Measurements from ENCODE around the gene CUEDC1. TPM values are rescaled to one million over a fixed set of nuclear protein-coding genes. Genes with fewer than 3 reads are reported as not detected.

The CUEDC1 gene
- total RNA-seq, 1 experiment from 2014 or later = 0.71 TPM

DNA sequence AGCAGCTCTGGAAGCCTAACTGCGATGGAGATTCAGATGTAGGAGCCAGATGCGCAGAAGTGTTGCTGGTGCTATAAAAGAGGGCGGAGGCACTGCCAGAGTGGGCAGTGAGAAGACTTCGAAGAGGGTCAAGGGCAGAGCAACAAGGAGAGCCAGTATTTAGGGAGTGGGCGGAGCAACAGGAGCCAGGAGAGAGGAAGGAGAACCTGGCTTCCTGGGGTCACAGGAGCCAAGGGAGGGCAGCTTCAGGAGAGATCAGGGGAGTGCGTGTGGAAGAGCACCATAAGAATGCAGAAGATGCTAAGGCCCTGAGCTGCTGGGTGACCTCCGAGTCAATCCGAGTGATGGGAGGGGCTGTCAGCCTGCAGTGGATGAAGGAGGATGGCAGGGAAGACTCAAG, 90.9 kb downstream of the CUEDC1 start:
- Histone ChIP-seq H3K9me3 (ENCODE audit: low read length) (no peaks in the 10 kb centered on the region), H3K36me3 (ENCODE audit: insufficient read depth, low read length) (no peaks in the 10 kb centered on the region), H3K9me2 (replicated peaks; ENCODE audit: insufficient read depth, low read length) (no peaks in the 10 kb centered on the region), H4K20me1 (ENCODE audit: insufficient read depth, low read depth, low read length) (no peaks in the 10 kb centered on the region), H3K79me2 (ENCODE audit: low read length) (no peaks in the 10 kb centered on the region), H3K4me2 (ENCODE audit: low read depth, low read length, poor library complexity, severe bottlenecking) (no peak overlapping the region), H3K27ac (ENCODE audit: low read length) (no peak overlapping the region), H3K9ac (ENCODE audit: low read length) (no peak overlapping the region), H3K27me3 (ENCODE audit: low read length) (no peaks in the 10 kb centered on the region), H3K4me1 (ENCODE audit: low read length) (peaks cover 14% of the 10 kb centered on the region), H3K4me3 (ENCODE audit: low read length) (no peak overlapping the region), H2AFZ (ENCODE audit: low read length) (no peak overlapping the region)
- DNase-seq = no peak

DNA sequence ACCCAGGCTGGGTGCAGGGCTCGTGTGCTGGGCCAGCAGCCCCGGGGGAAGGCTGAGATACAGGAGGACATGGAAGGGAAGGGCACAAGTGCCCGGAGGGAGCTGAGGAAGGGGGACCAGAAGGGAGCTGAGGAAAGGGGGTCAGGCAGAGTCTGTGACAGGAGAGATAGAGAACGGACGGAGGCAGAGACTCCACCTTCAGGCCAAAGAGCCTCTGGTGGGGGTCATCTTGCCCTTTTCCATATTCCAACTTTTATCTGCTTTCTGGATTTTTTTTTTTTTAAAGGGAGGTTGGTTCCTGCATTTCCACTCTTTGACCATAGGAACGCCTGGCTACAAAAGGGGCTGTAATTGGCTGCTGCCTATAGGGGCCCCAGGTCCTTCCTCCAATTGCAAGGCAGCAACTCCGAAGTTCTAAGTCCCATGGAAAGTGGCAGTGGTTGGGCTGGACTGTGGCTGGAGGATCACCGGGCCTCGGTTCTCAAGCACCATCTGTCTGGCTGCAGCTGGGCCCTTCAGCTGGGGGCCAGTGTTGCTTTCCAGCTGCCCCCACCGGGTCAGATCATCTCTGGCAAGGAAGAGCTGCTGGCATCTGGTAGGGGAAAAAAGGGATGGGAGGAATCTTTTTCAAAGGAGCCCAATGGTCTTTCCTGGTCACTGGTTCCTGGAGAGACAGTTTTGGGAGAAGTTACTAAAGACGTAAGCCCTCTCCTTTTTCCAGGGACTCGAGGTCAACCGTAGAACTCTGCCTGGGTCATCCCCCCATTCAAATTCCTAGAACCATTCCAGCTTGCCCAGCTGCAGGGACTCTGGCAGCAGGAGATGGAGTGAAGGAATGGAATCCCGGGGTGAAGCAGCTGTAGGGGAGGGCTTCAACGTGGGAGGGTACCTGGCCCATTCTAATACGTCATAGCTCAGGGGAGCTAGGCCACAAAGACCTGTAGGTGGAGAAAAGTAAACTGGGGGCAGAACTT, 92.2 kb downstream of the CUEDC1 start:
- no peaks in the 10 kb centered on the region for H4K20me1 ChIP-seq (ENCODE audit: insufficient read depth, low read depth, low read length)
- no peak for DNase-seq
- H3K9me2 ChIP-seq (replicated peaks; ENCODE audit: insufficient read depth, low read length) = no peaks in the 10 kb centered on the region
- no peaks in the 10 kb centered on the region for H3K36me3 ChIP-seq (ENCODE audit: insufficient read depth, low read length)
- H3K4me2 ChIP-seq (ENCODE audit: low read depth, low read length, poor library complexity, severe bottlenecking) = no peak overlapping the region
- no peak overlapping the region for H3K27ac ChIP-seq (ENCODE audit: low read length)
- peaks cover 6% of the 10 kb centered on the region for H3K4me1 ChIP-seq (ENCODE audit: low read length)
- no peak overlapping the region for H3K4me3 ChIP-seq (ENCODE audit: low read length)
- H3K79me2 ChIP-seq (ENCODE audit: low read length) = no peaks in the 10 kb centered on the region
- H3K27me3 ChIP-seq (ENCODE audit: low read length) = no peaks in the 10 kb centered on the region
- H2AFZ ChIP-seq (ENCODE audit: low read length) = no peak overlapping the region
- no peaks in the 10 kb centered on the region for H3K9me3 ChIP-seq (ENCODE audit: low read length)
- H3K9ac ChIP-seq (ENCODE audit: low read length) = no peak overlapping the region

DNA sequence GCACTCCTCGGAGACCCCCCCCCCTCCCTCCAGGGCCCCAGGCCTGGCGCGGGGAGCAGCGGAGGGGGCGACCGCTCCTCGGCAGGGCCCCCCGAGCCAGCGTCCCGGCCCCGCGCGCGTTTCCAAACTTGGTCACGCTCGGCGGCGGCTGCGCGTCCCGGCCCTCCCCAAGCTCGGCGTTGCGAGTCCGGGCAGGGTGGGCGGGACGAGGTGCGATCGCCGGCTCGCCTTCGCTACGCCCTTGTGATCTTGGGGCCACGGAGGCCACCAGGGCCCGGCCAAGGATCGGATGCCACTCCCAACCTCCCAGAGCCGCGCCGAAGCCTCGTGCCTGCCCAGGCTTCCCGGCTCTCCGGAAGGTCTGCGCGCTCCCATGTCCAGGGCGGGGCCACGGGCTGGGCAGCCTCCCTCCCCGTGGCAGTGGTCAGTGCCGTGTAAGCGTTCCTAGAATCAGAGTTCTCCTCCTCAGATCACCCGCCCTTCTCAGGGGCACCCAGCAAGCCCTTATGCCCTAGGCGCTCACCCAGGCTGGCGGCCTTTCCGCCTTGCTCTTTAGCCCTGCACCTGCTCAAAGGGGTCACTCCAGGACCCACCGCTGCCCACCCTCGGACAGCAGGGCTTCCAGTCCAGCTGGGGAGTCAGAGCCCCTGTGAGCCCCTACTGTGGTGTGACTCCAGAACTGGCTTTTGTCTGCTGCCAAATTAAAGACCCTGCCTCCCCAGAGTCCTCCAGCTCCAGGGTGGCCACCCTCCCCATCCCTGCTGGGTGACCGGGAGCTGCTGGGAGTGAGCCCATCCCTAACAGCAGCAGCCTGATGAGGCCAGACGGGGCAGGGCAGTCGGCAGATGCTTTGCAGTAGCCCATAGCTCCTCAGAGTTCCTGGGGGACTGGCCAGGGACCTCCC, 93.2 kb downstream of the CUEDC1 start:
- Histone ChIP-seq H3K4me2 (ENCODE audit: low read depth, low read length, poor library complexity, severe bottlenecking) (no peak overlapping the region), H3K4me1 (ENCODE audit: low read length) (no peaks in the 10 kb centered on the region), H4K20me1 (ENCODE audit: insufficient read depth, low read depth, low read length) (no peaks in the 10 kb centered on the region), H3K9ac (ENCODE audit: low read length) (no peak overlapping the region), H2AFZ (ENCODE audit: low read length) (no peak overlapping the region), H3K36me3 (ENCODE audit: insufficient read depth, low read length) (no peaks in the 10 kb centered on the region), H3K9me2 (replicated peaks; ENCODE audit: insufficient read depth, low read length) (no peaks in the 10 kb centered on the region), H3K4me3 (ENCODE audit: low read length) (no peak overlapping the region), H3K27me3 (ENCODE audit: low read length) (no peaks in the 10 kb centered on the region), H3K9me3 (ENCODE audit: low read length) (no peaks in the 10 kb centered on the region), H3K27ac (ENCODE audit: low read length) (no peak overlapping the region), H3K79me2 (ENCODE audit: low read length) (no peaks in the 10 kb centered on the region)
- no peak for DNase-seq

GRCh38 chr17:57861000-57861789, 94.0 kb downstream of the CUEDC1 start:
- Histone ChIP-seq H2AFZ (ENCODE audit: low read length) (no peak overlapping the region), H3K4me2 (ENCODE audit: low read depth, low read length, poor library complexity, severe bottlenecking) (no peak overlapping the region), H4K20me1 (ENCODE audit: insufficient read depth, low read depth, low read length) (no peaks in the 10 kb centered on the region), H3K9ac (ENCODE audit: low read length) (no peak overlapping the region), H3K4me1 (ENCODE audit: low read length) (no peaks in the 10 kb centered on the region), H3K79me2 (ENCODE audit: low read length) (no peaks in the 10 kb centered on the region), H3K27me3 (ENCODE audit: low read length) (no peaks in the 10 kb centered on the region), H3K9me2 (replicated peaks; ENCODE audit: insufficient read depth, low read length) (no peaks in the 10 kb centered on the region), H3K27ac (ENCODE audit: low read length) (no peak overlapping the region), H3K9me3 (ENCODE audit: low read length) (no peaks in the 10 kb centered on the region), H3K36me3 (ENCODE audit: insufficient read depth, low read length) (no peaks in the 10 kb centered on the region), H3K4me3 (ENCODE audit: low read length) (no peak overlapping the region)
- DNase-seq = no peak

- no peaks in the 10 kb centered on the region for H3K9me2 ChIP-seq (replicated peaks; ENCODE audit: insufficient read depth, low read length)
- H3K79me2 ChIP-seq (ENCODE audit: low read length) = no peaks in the 10 kb centered on the region
- DNase-seq = no peak
- no peak overlapping the region for H2AFZ ChIP-seq (ENCODE audit: low read length)
- H3K9ac ChIP-seq (ENCODE audit: low read length) = no peak overlapping the region
- H3K36me3 ChIP-seq (ENCODE audit: insufficient read depth, low read length) = no peaks in the 10 kb centered on the region
- H3K27me3 ChIP-seq (ENCODE audit: low read length) = no peaks in the 10 kb centered on the region
- H3K4me1 ChIP-seq (ENCODE audit: low read length) = 0 out of 2 replicates have a peak, but pooled peaks cover 2% of the 10 kb centered on the region
- no peak overlapping the region for H3K4me2 ChIP-seq (ENCODE audit: low read depth, low read length, poor library complexity, severe bottlenecking)
- H3K4me3 ChIP-seq (ENCODE audit: low read length) = no peak overlapping the region
- H4K20me1 ChIP-seq (ENCODE audit: insufficient read depth, low read depth, low read length) = no peaks in the 10 kb centered on the region
- no peaks in the 10 kb centered on the region for H3K9me3 ChIP-seq (ENCODE audit: low read length)
- H3K27ac ChIP-seq (ENCODE audit: low read length) = no peak overlapping the region
Observed at GRCh38 chr17:57860414-57860999, 94.7 kb downstream of the CUEDC1 start.

- Histone ChIP-seq H3K79me2 (ENCODE audit: low read length) (no peaks in the 10 kb centered on the region), H3K4me2 (ENCODE audit: low read depth, low read length, poor library complexity, severe bottlenecking) (no peak overlapping the region), H3K9me3 (ENCODE audit: low read length) (no peaks in the 10 kb centered on the region), H3K9me2 (replicated peaks; ENCODE audit: insufficient read depth, low read length) (no peaks in the 10 kb centered on the region), H3K4me3 (ENCODE audit: low read length) (no peak overlapping the region), H3K27ac (ENCODE audit: low read length) (no peak overlapping the region), H3K36me3 (ENCODE audit: insufficient read depth, low read length) (no peaks in the 10 kb centered on the region), H3K4me1 (ENCODE audit: low read length) (0 out of 2 replicates have a peak, but pooled peaks cover 2% of the 10 kb centered on the region), H3K9ac (ENCODE audit: low read length) (no peak overlapping the region), H4K20me1 (ENCODE audit: insufficient read depth, low read depth, low read length) (no peaks in the 10 kb centered on the region), H3K27me3 (ENCODE audit: low read length) (no peaks in the 10 kb centered on the region), H2AFZ (ENCODE audit: low read length) (no peak overlapping the region)
- no peak for DNase-seq
Observed at GRCh38 chr17:57859601-57860413, 95.4 kb downstream of the CUEDC1 start.

- H3K4me1 ChIP-seq (ENCODE audit: low read length) = 0 out of 2 replicates have a peak, but pooled peaks cover 2% of the 10 kb centered on the region
- DNase-seq = no peak
- H3K4me2 ChIP-seq (ENCODE audit: low read depth, low read length, poor library complexity, severe bottlenecking) = no peak overlapping the region
- no peaks in the 10 kb centered on the region for H3K27me3 ChIP-seq (ENCODE audit: low read length)
- no peaks in the 10 kb centered on the region for H4K20me1 ChIP-seq (ENCODE audit: insufficient read depth, low read depth, low read length)
- H2AFZ ChIP-seq (ENCODE audit: low read length) = no peak overlapping the region
- H3K9me2 ChIP-seq (replicated peaks; ENCODE audit: insufficient read depth, low read length) = no peaks in the 10 kb centered on the region
- no peak overlapping the region for H3K9ac ChIP-seq (ENCODE audit: low read length)
- H3K79me2 ChIP-seq (ENCODE audit: low read length) = no peaks in the 10 kb centered on the region
- no peak overlapping the region for H3K27ac ChIP-seq (ENCODE audit: low read length)
- no peaks in the 10 kb centered on the region for H3K36me3 ChIP-seq (ENCODE audit: insufficient read depth, low read length)
- no peak overlapping the region for H3K4me3 ChIP-seq (ENCODE audit: low read length)
- H3K9me3 ChIP-seq (ENCODE audit: low read length) = no peaks in the 10 kb centered on the region
Observed at GRCh38 chr17:57858838-57859237, 96.4 kb downstream of the CUEDC1 start.
